ENCODE data around the gene TM4SF1.

DNA sequence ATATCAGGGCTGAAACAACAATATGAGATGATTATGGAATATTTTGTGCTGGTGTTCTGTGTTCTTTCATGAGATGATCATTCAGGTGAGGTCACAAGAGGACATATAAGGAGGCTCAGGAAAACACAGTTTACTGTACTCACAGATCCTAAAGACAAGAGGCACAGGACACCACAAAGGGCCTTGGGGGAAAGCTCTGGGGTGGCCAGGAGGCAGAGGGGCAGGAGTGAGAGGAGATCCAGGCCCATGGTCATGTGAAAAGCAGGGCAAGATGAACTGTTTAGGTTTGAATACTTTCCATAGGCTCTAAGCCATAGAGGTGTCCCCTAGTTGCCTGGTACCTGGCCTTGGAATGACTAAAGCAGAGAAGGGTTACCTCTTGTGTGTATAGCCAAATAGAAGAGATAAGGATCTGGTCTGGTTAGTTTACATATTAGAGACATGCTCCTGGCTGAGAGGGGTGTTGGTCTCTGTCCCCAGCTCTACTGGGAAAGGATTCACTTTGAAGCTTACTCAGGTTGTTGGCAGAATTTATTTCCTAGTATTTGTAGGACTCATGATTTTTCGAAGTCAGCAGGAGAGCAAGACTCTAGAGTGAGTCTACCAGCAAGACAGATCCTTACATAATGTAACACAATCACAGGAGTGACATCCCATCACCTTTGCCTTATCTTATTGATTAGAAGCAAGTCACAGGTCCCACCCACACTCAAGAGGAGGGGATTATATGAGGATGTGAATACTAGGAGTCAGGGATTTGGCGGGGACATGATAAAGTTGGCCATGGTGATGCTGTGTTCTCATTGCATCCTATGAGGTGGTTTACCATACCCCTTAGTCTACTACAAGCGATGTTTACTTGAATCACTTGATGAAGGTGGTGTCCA lies 11.3 kb upstream of the TM4SF1 start:
- TF ChIP-seq POLR2AphosphoS5 (IDR thresholded peaks at IDR 0.05): no peak
- TF ChIP-seq, protein P1, sequence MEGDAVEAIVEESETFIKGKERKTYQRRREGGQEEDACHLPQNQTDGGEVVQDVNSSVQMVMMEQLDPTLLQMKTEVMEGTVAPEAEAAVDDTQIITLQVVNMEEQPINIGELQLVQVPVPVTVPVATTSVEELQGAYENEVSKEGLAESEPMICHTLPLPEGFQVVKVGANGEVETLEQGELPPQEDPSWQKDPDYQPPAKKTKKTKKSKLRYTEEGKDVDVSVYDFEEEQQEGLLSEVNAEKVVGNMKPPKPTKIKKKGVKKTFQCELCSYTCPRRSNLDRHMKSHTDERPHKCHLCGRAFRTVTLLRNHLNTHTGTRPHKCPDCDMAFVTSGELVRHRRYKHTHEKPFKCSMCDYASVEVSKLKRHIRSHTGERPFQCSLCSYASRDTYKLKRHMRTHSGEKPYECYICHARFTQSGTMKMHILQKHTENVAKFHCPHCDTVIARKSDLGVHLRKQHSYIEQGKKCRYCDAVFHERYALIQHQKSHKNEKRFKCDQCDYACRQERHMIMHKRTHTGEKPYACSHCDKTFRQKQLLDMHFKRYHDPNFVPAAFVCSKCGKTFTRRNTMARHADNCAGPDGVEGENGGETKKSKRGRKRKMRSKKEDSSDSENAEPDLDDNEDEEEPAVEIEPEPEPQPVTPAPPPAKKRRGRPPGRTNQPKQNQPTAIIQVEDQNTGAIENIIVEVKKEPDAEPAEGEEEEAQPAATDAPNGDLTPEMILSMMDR (IDR thresholded peaks at IDR 0.05): no peak

Data from transverse colon (tissue), 4 donors.